GM10266 (cell line): Measurements from ENCODE around the gene DICER1.

Experiments
- DNase-seq: peaks from one replicate; pipeline ENCODE4 v3.0.0; 2012; ENCODE audit errors: extremely low spot score
- CTCF ChIP-seq: IDR thresholded peaks from 2 replicates; pipeline ENCODE4 v1.5.1; 2012; ENCODE audit warnings: mild to moderate bottlenecking, low read depth; ENCODE audit not compliant: control insufficient read depth, insufficient read depth; ENCODE audit errors: missing control alignments

The DICER1 gene

GRCh38 chr14:95088665-95089064 is 68.7 kb downstream of the DICER1 start:
- TF ChIP-seq CTCF: no peak
- DNase-seq: no peak

GRCh38 chr14:95087619-95088018 is 69.7 kb downstream of the DICER1 start:
- DNase-seq: no peak

GRCh38 chr14:95085321-95085720 is 72.0 kb downstream of the DICER1 start:
- no peak for DNase-seq
- TF ChIP-seq CTCF: no peak

More at GRCh38 chr14:95087619-95088018, 69.7 kb downstream of the DICER1 start:
- no peak for TF ChIP-seq CTCF

- no peak for TF ChIP-seq CTCF
- DNase-seq: no peak
Measured at GRCh38 chr14:95078867-95079266, 78.5 kb downstream of the DICER1 start.

- TF ChIP-seq CTCF: no peak
- no peak for DNase-seq
Measured at GRCh38 chr14:95077345-95077744, 80.0 kb downstream of the DICER1 start.

GRCh38 chr14:95075789-95076188 is 81.5 kb downstream of the DICER1 start:
- DNase-seq: no peak
- no peak for TF ChIP-seq CTCF

- no peak for DNase-seq
- TF ChIP-seq CTCF: no peak
Measured at GRCh38 chr14:95073947-95074346, 83.4 kb downstream of the DICER1 start.
